HS-5 (cell line): Measurements from ENCODE around the gene PDCD6IP.
"Not testable (repeated sequence)": the region's sequence is repeated elsewhere in the genome, so short reads cannot be mapped to it uniquely, and the experiment has no call there.

ENCODE experiments used
- DNase-seq: peaks from one replicate; pipeline ENCODE4 v3.0.0-alpha.2; 2012; ENCODE audit warnings: low read depth

Gene PDCD6IP

GRCh38 chr3:33795856-33796536, 2.4 kb upstream of the PDCD6IP start:
- DNase-seq, result no peak

DNA sequence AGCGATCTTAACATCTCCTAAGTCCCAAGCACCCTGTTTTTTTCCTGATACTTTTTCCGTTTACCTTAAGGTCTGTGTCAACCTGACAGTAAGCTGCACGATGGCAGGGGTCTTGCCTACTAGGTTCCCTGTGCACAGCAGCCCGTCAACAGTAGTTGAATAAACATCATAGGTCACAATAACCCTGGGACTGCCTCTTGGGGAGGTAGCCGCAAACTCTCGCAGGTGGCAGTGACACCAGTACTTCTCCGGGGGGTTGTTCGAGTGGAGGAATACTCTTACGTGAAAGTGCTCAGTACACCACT, 365 bp upstream of the PDCD6IP start:
- DNase-seq, result no peak

DNA sequence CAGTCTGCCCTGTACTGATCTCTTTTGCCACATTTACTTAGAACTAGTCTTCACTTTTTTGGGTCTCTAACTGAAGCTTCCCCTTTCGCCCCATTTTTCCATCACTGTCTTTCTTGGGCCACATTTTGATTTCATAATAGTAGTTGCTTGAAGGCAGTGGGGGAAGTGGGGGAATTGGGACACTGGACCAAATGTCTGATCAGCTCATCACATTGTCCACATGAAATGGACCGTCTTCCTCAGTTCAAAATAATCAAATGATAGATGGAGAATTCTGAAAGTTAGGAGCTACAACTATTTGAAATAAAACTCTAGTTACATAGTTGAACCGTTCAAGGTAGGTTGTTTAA, 747 bp downstream of the PDCD6IP start:
- DNase-seq, result no peak

DNA sequence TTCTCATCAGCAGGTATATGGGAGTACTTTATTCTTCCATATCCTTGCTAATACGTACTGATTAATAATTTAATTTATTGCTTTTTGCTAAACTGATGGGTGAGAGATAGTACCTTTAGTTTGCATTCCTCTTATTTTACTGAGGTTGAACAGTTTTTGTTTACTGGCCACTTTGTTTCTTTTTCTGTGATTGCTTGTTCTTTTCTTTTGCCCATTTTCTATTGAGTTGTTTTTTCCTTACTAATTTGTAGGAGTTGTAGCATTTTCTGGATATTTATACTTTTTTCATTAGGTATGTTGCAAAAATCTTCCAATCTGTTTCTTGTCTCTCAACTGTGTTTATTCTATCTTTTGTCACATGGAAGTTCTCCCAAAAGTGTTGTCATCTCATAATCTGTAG, 4.8 kb downstream of the PDCD6IP start:
- no peak for DNase-seq

- no peak for DNase-seq
These were observed 5.6 kb downstream of the PDCD6IP start for GRCh38 chr3:33803894-33804526.

DNA sequence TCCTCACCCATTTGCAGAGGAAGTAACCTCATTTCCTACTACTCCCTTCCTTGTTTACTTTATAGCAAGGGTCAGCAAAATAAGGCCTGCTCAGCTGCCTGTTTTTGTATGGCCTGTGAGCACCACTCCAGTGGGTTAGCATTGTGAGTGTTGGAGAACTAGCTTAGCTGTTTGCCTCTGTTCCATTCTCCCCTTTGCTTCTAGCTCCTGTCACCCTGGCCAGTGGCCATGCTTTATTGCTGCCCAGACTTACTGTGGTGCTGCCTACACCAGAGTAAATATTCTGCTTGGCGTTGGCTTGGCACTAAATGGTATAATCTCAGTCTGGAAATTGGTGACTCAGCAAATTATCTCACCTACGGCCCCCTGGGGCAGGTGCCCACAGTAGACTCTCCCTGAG, 8.8 kb downstream of the PDCD6IP start:
- DNase-seq, result no peak

DNA sequence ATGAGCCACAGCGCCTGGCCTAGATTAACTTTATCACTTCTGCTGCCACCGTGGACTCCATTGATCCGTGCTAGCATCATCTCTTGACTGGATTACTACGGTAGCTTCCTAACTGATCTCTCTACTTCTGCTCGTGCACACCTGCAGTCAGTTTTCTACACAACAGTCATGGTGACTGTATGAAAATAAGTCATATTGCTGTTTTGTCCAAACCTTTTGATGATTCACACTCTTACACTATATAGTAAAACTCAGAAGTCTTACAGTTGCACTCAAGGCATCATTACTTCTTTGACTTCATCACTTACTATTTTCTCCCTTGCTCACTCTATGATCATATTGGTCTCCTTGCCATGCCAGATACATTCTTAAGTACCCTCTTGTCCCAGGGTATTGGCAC, 10.1 kb downstream of the PDCD6IP start:
- DNase-seq, result no peak

DNA sequence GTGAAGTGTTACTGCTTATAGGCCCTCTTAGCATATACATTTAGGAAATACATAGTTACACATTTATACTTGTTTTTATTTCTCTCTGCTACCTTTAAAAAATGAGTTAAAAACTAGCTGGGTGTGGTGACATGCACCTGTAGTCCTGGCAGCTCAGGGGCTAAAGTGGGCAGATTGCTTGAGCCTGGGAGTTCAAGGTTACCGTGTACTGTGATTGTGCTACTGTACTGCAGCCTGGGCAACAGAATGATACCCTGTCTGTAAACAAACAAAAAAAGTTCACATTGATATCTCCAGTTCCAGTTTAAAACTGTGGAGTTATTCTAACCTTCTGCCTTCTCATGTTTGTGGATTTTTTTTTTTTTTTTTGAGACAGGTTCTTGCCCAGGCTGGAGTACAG, 12.1 kb downstream of the PDCD6IP start:
- DNase-seq, result no peak

GRCh38 chr3:33821989-33822388, 23.6 kb downstream of the PDCD6IP start:
- no peak for DNase-seq

DNA sequence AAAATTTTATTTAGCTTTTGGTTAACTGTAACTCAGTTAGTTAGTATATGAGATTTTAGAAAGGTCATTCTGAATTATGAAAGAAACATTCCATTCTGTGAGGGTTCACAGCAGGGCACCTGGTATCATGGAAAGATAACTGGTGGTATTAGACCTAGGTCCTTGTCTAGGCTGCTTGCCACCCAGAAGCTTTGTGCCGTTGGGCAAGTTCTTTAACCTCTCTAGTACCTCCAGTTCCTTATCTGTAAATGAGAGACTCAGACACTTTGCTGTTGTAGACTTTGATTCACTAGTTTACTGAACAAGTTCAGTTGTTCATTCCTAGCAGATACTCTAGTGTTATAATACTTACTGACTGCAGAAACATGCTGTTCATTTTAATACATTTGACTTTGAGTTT, 25.4 kb downstream of the PDCD6IP start:
- DNase-seq, result no peak

- DNase-seq, result no peak
These were observed 26.7 kb downstream of the PDCD6IP start for GRCh38 chr3:33825111-33825510.

- DNase-seq, result no peak
These were observed 27.8 kb downstream of the PDCD6IP start for GRCh38 chr3:33826206-33826605.

DNA sequence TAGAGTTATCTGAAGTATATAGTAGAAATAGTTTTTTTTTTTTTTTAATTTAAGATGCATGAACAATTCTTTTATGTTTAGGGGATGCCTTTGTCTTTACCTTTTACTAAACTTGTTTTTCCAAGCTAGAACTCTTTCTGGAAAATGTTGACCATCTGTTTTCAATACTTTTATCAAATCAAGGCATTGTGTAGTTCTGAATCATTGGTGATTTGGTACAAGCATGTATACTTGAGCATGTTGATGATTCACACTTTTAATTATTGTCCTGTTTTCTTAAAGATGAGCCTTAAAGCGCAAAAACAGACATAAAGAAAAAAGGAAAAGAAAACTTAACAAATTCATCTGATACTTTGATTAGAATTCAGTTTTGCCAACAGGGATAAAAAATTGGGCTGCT, 28.3 kb downstream of the PDCD6IP start:
- DNase-seq, result peak; percentile 50

- no peak for DNase-seq
These were observed 31.3 kb downstream of the PDCD6IP start for GRCh38 chr3:33829720-33830119.

GRCh38 chr3:33831053-33831452, 32.6 kb downstream of the PDCD6IP start:
- no peak for DNase-seq

GRCh38 chr3:33833408-33834095, 35.1 kb downstream of the PDCD6IP start:
- DNase-seq, result no peak

DNA sequence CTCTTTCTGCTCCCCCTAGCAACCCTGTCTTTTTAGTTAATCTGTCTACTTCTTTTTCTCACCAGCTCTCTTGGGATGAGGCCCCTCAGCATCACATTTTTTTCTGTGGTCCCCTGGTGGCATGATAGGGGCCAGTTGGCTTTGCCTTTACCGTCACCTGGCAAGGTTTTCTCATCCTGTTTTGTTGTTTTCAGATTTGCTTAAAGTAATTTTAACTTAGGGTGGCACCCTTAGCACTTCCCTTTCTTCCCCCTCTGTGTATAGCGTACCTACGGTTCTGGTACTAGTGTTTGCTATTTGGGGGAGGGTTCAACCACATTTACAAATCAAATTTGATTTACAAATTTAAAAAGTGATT, 35.6 kb downstream of the PDCD6IP start:
- no peak for DNase-seq

DNA sequence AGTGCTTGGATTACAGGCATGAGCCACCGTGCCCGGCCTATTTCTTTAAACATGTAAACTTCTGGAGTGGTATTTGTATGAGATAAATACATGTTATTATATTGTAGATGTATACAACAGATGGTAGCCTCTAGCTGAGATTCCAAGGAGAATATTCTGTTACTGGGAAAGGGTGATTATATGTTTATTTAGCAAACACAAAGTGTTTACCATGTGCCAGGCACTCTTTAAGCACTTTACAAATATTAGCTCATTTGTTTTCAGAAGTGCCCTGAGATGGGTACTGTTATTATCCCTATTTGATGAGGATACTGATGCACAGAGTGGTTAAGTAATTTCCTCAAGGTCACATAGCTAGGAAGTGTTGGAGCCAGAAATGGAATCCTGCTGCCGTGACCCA, 38.8 kb downstream of the PDCD6IP start:
- not testable (repeated sequence) for DNase-seq

DNA sequence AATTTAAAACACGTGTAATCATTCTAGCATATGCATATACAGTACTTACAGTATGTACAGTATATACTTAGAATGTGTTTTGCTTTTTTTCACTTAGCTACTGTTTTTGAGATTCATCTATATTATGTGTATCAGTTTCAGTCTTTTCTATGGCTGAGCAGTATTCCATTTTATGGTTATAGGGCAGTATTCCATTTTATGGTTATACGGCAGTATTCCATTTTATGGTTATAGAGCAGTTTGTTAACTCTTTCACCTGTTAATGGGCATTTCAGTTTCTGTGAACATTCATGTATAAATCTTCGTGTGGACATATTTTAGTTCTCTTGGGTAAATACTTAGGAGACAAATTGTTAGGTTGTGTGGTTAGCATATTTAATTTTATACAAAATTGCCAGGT, 40.9 kb downstream of the PDCD6IP start:
- DNase-seq, result no peak

GRCh38 chr3:33840179-33840578, 41.7 kb downstream of the PDCD6IP start:
- DNase-seq, result no peak

DNA sequence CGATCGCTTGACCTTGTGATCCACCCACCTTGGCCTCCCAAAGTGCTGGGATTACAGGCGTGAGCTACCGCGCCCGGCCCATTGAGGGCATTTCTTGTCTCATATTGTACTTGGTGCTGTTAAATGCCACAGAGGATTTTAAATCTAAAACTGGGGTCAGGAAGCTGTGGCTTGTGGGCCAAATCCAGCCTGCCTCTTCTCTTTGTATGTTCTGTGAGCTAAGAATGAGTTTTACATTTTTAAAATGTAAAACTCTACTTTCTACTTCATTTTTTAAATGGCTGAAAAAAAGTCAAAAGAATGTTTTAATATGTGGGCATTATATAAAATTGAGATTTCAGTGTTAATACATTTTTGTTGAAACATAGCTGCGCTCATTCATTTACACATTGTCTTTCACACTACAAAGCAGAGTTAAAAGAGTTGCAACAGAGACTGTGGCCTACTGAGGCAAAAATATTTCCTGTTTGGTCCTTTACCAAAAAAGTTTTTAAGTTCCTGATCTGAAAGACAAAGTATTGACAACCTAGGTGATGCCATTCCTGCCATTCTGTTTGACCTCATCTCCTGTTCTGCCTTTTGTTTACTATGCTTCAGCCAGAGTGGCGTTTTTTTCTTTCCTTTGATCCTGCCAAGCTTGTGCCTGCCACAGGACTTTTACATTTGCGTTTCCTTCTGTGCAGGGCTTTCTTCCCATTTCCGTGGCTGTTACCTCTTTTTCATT, 50.4 kb downstream of the PDCD6IP start:
- no peak for DNase-seq

- not testable (repeated sequence) for DNase-seq
These were observed 52.2 kb downstream of the PDCD6IP start for GRCh38 chr3:33850599-33850998.

GRCh38 chr3:33855407-33855806, 57.0 kb downstream of the PDCD6IP start:
- DNase-seq, result not testable (repeated sequence)
